Hepatocyte (in vitro differentiated cells): ENCODE results near the gene IRF3. TPM values are rescaled to one million over a fixed set of nuclear protein-coding genes. Genes with fewer than 3 reads are reported as not detected.

Experiments
- DNase-seq: peaks from one replicate; pipeline ENCODE4 v3.0.0-alpha.2; 2016; ENCODE audit warnings: low spot score
- H2AFZ ChIP-seq: fragments of 200-600 bp; sonication (generic); 2 replicates; pipeline ENCODE4 v1.6.0; 2016; ENCODE audit warnings: antibody characterized with exemption, mild to moderate bottlenecking
- H3K27ac ChIP-seq: fragments of 200-600 bp; sonication (generic); 2 replicates; pipeline ENCODE4 v1.5.1; 2016; ENCODE audit warnings: mild to moderate bottlenecking
- H3K27me3 ChIP-seq: fragments of 200-600 bp; sonication (generic); 2 replicates; pipeline ENCODE4 v1.6.1; 2016
- H3K36me3 ChIP-seq: fragments of 200-600 bp; sonication (generic); replicated peaks from 2 replicates; pipeline ENCODE4 v1.5.1; 2016; ENCODE audit warnings: low read depth; ENCODE audit not compliant: insufficient read depth
- H3K4me1 ChIP-seq: fragments of 200-600 bp; sonication (generic); 2 replicates; pipeline ENCODE4 v1.5.1; 2016; ENCODE audit warnings: mild to moderate bottlenecking, moderate library complexity; ENCODE audit not compliant: insufficient read depth
- H3K4me2 ChIP-seq: fragments of 200-600 bp; sonication (generic); 2 replicates; pipeline ENCODE4 v1.6.0; 2016
- H3K4me3 ChIP-seq: fragments of 200-600 bp; sonication (generic); 2 replicates; pipeline ENCODE4 v1.5.1; 2016; ENCODE audit warnings: mild to moderate bottlenecking
- H3K79me2 ChIP-seq: fragments of 200-600 bp; sonication (generic); 2 replicates; pipeline ENCODE4 v1.6.0; 2017; ENCODE audit warnings: mild to moderate bottlenecking
- H3K9me2 ChIP-seq: fragments of 200-600 bp; sonication (generic); replicated peaks from 2 replicates; pipeline ENCODE4 v1.6.0; 2017; ENCODE audit warnings: mild to moderate bottlenecking; ENCODE audit not compliant: insufficient read depth
- H3K9me3 ChIP-seq: fragments of 200-600 bp; sonication (generic); 2 replicates; pipeline ENCODE4 v1.5.1; 2016; ENCODE audit warnings: low read depth, mild to moderate bottlenecking
- H4K20me1 ChIP-seq: fragments of 200-600 bp; sonication (generic); 2 replicates; pipeline ENCODE4 v1.6.0; 2016; ENCODE audit warnings: mild to moderate bottlenecking; ENCODE audit not compliant: insufficient read depth, poor library complexity, severe bottlenecking
- CTCF ChIP-seq: fragments of 200-600 bp; sonication (generic); IDR thresholded peaks from 2 replicates; pipeline ENCODE4 v1.5.1; 2016; ENCODE audit warnings: antibody characterized with exemption, mild to moderate bottlenecking; ENCODE audit not compliant: poor library complexity
- EZH2 ChIP-seq: fragments of 200-600 bp; sonication (generic); IDR thresholded peaks from 2 replicates; pipeline ENCODE4 v1.6.1; 2016; ENCODE audit warnings: antibody characterized with exemption, mild to moderate bottlenecking, borderline replicate concordance
- EZH2phosphoT487 ChIP-seq: fragments of 200-600 bp; sonication (generic); IDR thresholded peaks from one replicate; pipeline ENCODE4 v1.6.1; 2018; ENCODE audit warnings: antibody characterized with exemption, mild to moderate bottlenecking, low read depth, moderate library complexity; ENCODE audit not compliant: unreplicated experiment, severe bottlenecking
- WGBS: methylation state at CpG from one replicate; pipeline ENCODE4 v1.1.6; 2016; ENCODE audit warnings: low lambda C conversion rate; ENCODE audit errors: missing lambda C conversion rate; 5-methylcytosine and 5-hydroxymethylcytosine counted together
- microRNA-seq: library from miRNA; unstranded; fragments of <30 nt; microRNA quantifications from one replicate; pipeline ENCODE4, GENCODE V29; 2017
- polyA plus RNA-seq: library from polyadenylated mRNA; unstranded; fragments of >200 nt; fragmentation: Nextera tagmentation; extraction: Ambion mirVana; gene quantifications from 2 replicates; pipeline ENCODE4 v1.2.1, GENCODE V29; 2016
- small RNA-seq: library from RNA; depleted of rRNA; stranded (forward); fragments of <200 nt; gene quantifications from one replicate; pipeline ENCODE3, GENCODE V24; 2014
- total RNA-seq: library from RNA; depleted of rRNA; stranded (reverse); fragments of >200 nt; gene quantifications from 2 replicates; pipeline ENCODE4 v1.2.3, GENCODE V29; 2014

Gene IRF3
- total and polyA plus RNA-seq, 2 experiments from 2014 or later = 38.8 to 55.6 TPM

- H3K27me3 ChIP-seq = no peaks in the 10 kb centered on the region
- no peaks in the 10 kb centered on the region for H3K9me3 ChIP-seq
- no peaks in the 10 kb centered on the region for H3K9me2 ChIP-seq
- H3K4me2 ChIP-seq = no peak overlapping the region
- H3K79me2 ChIP-seq = peaks cover 64% of the 10 kb centered on the region
- WGBS = 87% methylated on average over 4 of the region's 4 CpGs
- H2AFZ ChIP-seq = no peak overlapping the region
- H3K27ac ChIP-seq = peak overlapping the region; percentile 79
- H3K4me1 ChIP-seq = no peaks in the 10 kb centered on the region
- peak; percentile 48 for DNase-seq
- no peaks in the 10 kb centered on the region for H3K36me3 ChIP-seq
- peaks cover 25% of the 10 kb centered on the region for H4K20me1 ChIP-seq
- H3K4me3 ChIP-seq = no peak overlapping the region
- TF ChIP-seq CTCF = no peak
- TF ChIP-seq EZH2 = no peak
- no peak for TF ChIP-seq EZH2phosphoT487
Measured at GRCh38 chr19:49613374-49613773, 52.3 kb downstream of the IRF3 start.

Small RNAs within 50 kb of the gene (microRNA-seq; reads per million reads assigned to microRNA genes)
- gene MIR5088 = not detected

Small RNAs within 50 kb of the gene (small RNA-seq; reads per million reads assigned to genes)
- not detected for gene MIR5088

Other genes with a start within 250 kb of the IRF3 start
- not detected in 2 replicates for gene PTH2, start 242.4 kb downstream of the IRF3 start, total RNA-seq
- not detected in 2 replicates for gene PTH2, start 242.4 kb downstream of the IRF3 start, polyA plus RNA-seq
- not detected in 2 replicates for gene GFY, start 240.5 kb downstream of the IRF3 start, total RNA-seq
- gene GFY, start 240.5 kb downstream of the IRF3 start, polyA plus RNA-seq = not detected in 2 replicates
- gene SLC17A7, start 224.3 kb downstream of the IRF3 start, total RNA-seq = 0.13 TPM in 1 of 2 replicates, not detected in the other
- 0.51 TPM in 1 of 2 replicates, not detected in the other for gene SLC17A7, start 224.3 kb downstream of the IRF3 start, polyA plus RNA-seq
- 72.1 and 73.2 TPM in 2 replicates for gene PIH1D1, start 214.0 kb downstream of the IRF3 start, total RNA-seq
- 79.8 and 98.9 TPM in 2 replicates for gene PIH1D1, start 214.0 kb downstream of the IRF3 start, polyA plus RNA-seq
- 29.9 and 32.4 TPM in 2 replicates for gene ALDH16A1, start 212.6 kb downstream of the IRF3 start, total RNA-seq
- gene ALDH16A1, start 212.6 kb downstream of the IRF3 start, polyA plus RNA-seq = 36.5 and 38.7 TPM in 2 replicates
- gene FLT3LG, start 191.6 kb downstream of the IRF3 start, total RNA-seq = 0.24 and 1.3 TPM in 2 replicates
- gene FLT3LG, start 191.6 kb downstream of the IRF3 start, polyA plus RNA-seq = 2.8 and 3.0 TPM in 2 replicates
- 1,997 and 2,349 TPM in 2 replicates for gene RPL13A, start 178.2 kb downstream of the IRF3 start, total RNA-seq
- gene RPL13A, start 178.2 kb downstream of the IRF3 start, polyA plus RNA-seq = 904 and 953 TPM in 2 replicates
- 3,532 and 3,955 TPM in 2 replicates for gene RPS11, start 169.4 kb downstream of the IRF3 start, total RNA-seq
- gene RPS11, start 169.4 kb downstream of the IRF3 start, polyA plus RNA-seq = 672 and 689 TPM in 2 replicates
- gene FCGRT, start 153.2 kb downstream of the IRF3 start, total RNA-seq = 313 and 321 TPM in 2 replicates
- gene FCGRT, start 153.2 kb downstream of the IRF3 start, polyA plus RNA-seq = 509 and 519 TPM in 2 replicates
- 20.5 and 25.8 TPM in 2 replicates for gene RCN3, start 137.9 kb downstream of the IRF3 start, total RNA-seq
- gene RCN3, start 137.9 kb downstream of the IRF3 start, polyA plus RNA-seq = 81.4 and 85.4 TPM in 2 replicates
- 43.4 and 52.8 TPM in 2 replicates for gene NOSIP, start 85.3 kb downstream of the IRF3 start, total RNA-seq
- gene NOSIP, start 85.3 kb downstream of the IRF3 start, polyA plus RNA-seq = 92.4 and 93.9 TPM in 2 replicates
- 6.0 and 10.2 TPM in 2 replicates for gene PRRG2, start 84.5 kb downstream of the IRF3 start, total RNA-seq
- 4.0 and 4.3 TPM in 2 replicates for gene PRRG2, start 84.5 kb downstream of the IRF3 start, polyA plus RNA-seq
- 2.1 and 3.7 TPM in 2 replicates for gene PRR12, start 74.7 kb downstream of the IRF3 start, total RNA-seq
- gene PRR12, start 74.7 kb downstream of the IRF3 start, polyA plus RNA-seq = 2.7 and 3.0 TPM in 2 replicates
- gene RRAS, start 25.7 kb downstream of the IRF3 start, total RNA-seq = 19.2 and 32.6 TPM in 2 replicates
- gene RRAS, start 25.7 kb downstream of the IRF3 start, polyA plus RNA-seq = 107 and 125 TPM in 2 replicates
- gene SCAF1, start 23.6 kb downstream of the IRF3 start, total RNA-seq = 9.8 and 18.6 TPM in 2 replicates
- 12.4 and 12.6 TPM in 2 replicates for gene SCAF1, start 23.6 kb downstream of the IRF3 start, polyA plus RNA-seq
- gene BCL2L12, start 76 bp upstream of the IRF3 start, total RNA-seq = 4.9 and 13.8 TPM in 2 replicates
- gene BCL2L12, start 76 bp upstream of the IRF3 start, polyA plus RNA-seq = 28.3 and 32.5 TPM in 2 replicates
- 189 and 195 TPM in 2 replicates for gene PRMT1, start 11.4 kb upstream of the IRF3 start, total RNA-seq
- 175 and 180 TPM in 2 replicates for gene PRMT1, start 11.4 kb upstream of the IRF3 start, polyA plus RNA-seq
- gene ADM5, start 23.7 kb upstream of the IRF3 start, total RNA-seq = 0.12 and 0.50 TPM in 2 replicates
- not detected in 2 replicates for gene ADM5, start 23.7 kb upstream of the IRF3 start, polyA plus RNA-seq
- gene CPT1C, start 25.3 kb upstream of the IRF3 start, total RNA-seq = 6.2 and 6.7 TPM in 2 replicates
- 6.8 and 10.0 TPM in 2 replicates for gene CPT1C, start 25.3 kb upstream of the IRF3 start, polyA plus RNA-seq
- not detected in 2 replicates for gene TSKS, start 97.4 kb upstream of the IRF3 start, total RNA-seq
- gene TSKS, start 97.4 kb upstream of the IRF3 start, polyA plus RNA-seq = not detected in 2 replicates
- gene AP2A1, start 101.1 kb upstream of the IRF3 start, total RNA-seq = 59.3 and 64.8 TPM in 2 replicates
- 60.4 and 62.1 TPM in 2 replicates for gene AP2A1, start 101.1 kb upstream of the IRF3 start, polyA plus RNA-seq
- gene FUZ, start 147.4 kb upstream of the IRF3 start, total RNA-seq = 19.5 and 20.5 TPM in 2 replicates
- gene FUZ, start 147.4 kb upstream of the IRF3 start, polyA plus RNA-seq = 20.4 and 24.2 TPM in 2 replicates
- gene MED25, start 152.4 kb upstream of the IRF3 start, total RNA-seq = 23.0 and 29.6 TPM in 2 replicates
- 83.9 and 100 TPM in 2 replicates for gene MED25, start 152.4 kb upstream of the IRF3 start, polyA plus RNA-seq
- 76.4 and 114 TPM in 2 replicates for gene PTOV1, start 185.3 kb upstream of the IRF3 start, total RNA-seq
- gene PTOV1, start 185.3 kb upstream of the IRF3 start, polyA plus RNA-seq = 294 and 305 TPM in 2 replicates
- gene PNKP, start 201.7 kb upstream of the IRF3 start, total RNA-seq = 16.1 and 27.0 TPM in 2 replicates
- gene PNKP, start 201.7 kb upstream of the IRF3 start, polyA plus RNA-seq = 68.6 and 84.4 TPM in 2 replicates
- gene AKT1S1, start 211.5 kb upstream of the IRF3 start, total RNA-seq = 15.6 and 16.3 TPM in 2 replicates
- 73.0 and 74.5 TPM in 2 replicates for gene AKT1S1, start 211.5 kb upstream of the IRF3 start, polyA plus RNA-seq
- gene TBC1D17, start 211.8 kb upstream of the IRF3 start, total RNA-seq = 10.7 and 13.4 TPM in 2 replicates
- 52.8 and 55.1 TPM in 2 replicates for gene TBC1D17, start 211.8 kb upstream of the IRF3 start, polyA plus RNA-seq
- gene IL4I1, start 231.0 kb upstream of the IRF3 start, total RNA-seq = 0.12 and 0.60 TPM in 2 replicates
- 0.33 and 0.97 TPM in 2 replicates for gene IL4I1, start 231.0 kb upstream of the IRF3 start, polyA plus RNA-seq